ENCODE results near the gene CD151.

CD151 gene

GRCh38 chr11:829847-830294, 2.9 kb upstream of the CD151 start:
- no peak for DNase-seq

GRCh38 chr11:830295-831117, 2.2 kb upstream of the CD151 start:
- DNase-seq: no peak

GRCh38 chr11:831118-831864, 1.5 kb upstream of the CD151 start:
- no peak for DNase-seq

GRCh38 chr11:831961-832528, 707 bp upstream of the CD151 start:
- no peak for DNase-seq

GRCh38 chr11:833114-833791, 501 bp downstream of the CD151 start:
- peak; percentile 46 for DNase-seq

- DNase-seq: no peak
Measured at GRCh38 chr11:833849-834311, 1.1 kb downstream of the CD151 start.

GRCh38 chr11:834371-835316, 1.9 kb downstream of the CD151 start:
- DNase-seq: peak; percentile 99

GRCh38 chr11:836274-836673, 3.5 kb downstream of the CD151 start:
- DNase-seq: no peak

- DNase-seq: no peak
Measured at GRCh38 chr11:836700-837099, 3.9 kb downstream of the CD151 start.

- DNase-seq: peak; percentile 32
Measured at GRCh38 chr11:837189-837989, 4.6 kb downstream of the CD151 start.

- DNase-seq: no peak
Measured at GRCh38 chr11:837990-838307, 5.2 kb downstream of the CD151 start.

GRCh38 chr11:838441-839279, 5.9 kb downstream of the CD151 start:
- no peak for DNase-seq

- no peak for DNase-seq
Measured at GRCh38 chr11:839280-839623, 6.5 kb downstream of the CD151 start.

- DNase-seq: peak; percentile 22
Measured at GRCh38 chr11:839875-840617, 7.3 kb downstream of the CD151 start.

- no peak for DNase-seq
Measured at GRCh38 chr11:841981-842369, 9.2 kb downstream of the CD151 start.

- DNase-seq: peak; percentile 80
Measured at GRCh38 chr11:842370-843002, 9.7 kb downstream of the CD151 start, which contains the start of the genes POLR2L and TSPAN4. POLR2L (minus strand) TSS chr11:842529; CDS start chr11:842508, 21 bp downstream. TSPAN4 (plus strand) TSS chr11:842852; CDS start chr11:850305, 7,453 bp downstream.

GRCh38 chr11:843086-843734, 10.5 kb downstream of the CD151 start:
- DNase-seq: no peak

Data from NCI-H226 (cell line).